Common myeloid progenitor, CD34-positive (primary cell): Measurements from ENCODE around the gene PIK3CG.

ENCODE experiments used
- CTCF ChIA-PET: fragments of 350-600 bp; sonication (Branson Sonifier 250); formaldehyde crosslinking; loops from one replicate; lab custom pipeline; 2021; ENCODE audit warnings: antibody characterized with exemption; lab: Charles Lee
- POLR2A ChIA-PET: fragments of 350-600 bp; sonication (Branson Sonifier 250); formaldehyde crosslinking; loops from one replicate; lab custom pipeline; 2021; ENCODE audit warnings: antibody characterized with exemption; lab: Charles Lee
- DNase-seq, 3 donors: peaks; one replicate each; pipeline versions ENCODE4 v3.0.0 to v3.0.0-alpha.2; 2013
- H3K27ac ChIP-seq, 2 experiments: 1 replicate in 1 of 2; 2 replicates in 1 of 2; pipeline ENCODE4 v1.7.0; 2013; ENCODE audit warnings: inconsistent platforms in 2 of 2, low read length in 2 of 2, mild to moderate bottlenecking in 2 of 2, low read depth in 1 of 2, moderate library complexity in 1 of 2; ENCODE audit not compliant: severe bottlenecking in 2 of 2, insufficient read depth in 1 of 2, poor library complexity in 1 of 2
- H3K27me3 ChIP-seq, 5 experiments: replicated peaks in 2 of 5; 1 replicate in 3 of 5; 2 replicates in 2 of 5; pipeline versions ENCODE4 v1.6.1 to v1.7.0; 2013; ENCODE audit warnings: low read length in 4 of 5, mild to moderate bottlenecking in 2 of 5, moderate library complexity in 2 of 5, inconsistent platforms in 1 of 5; ENCODE audit not compliant: insufficient read depth in 5 of 5, control insufficient read depth in 4 of 5
- H3K36me3 ChIP-seq, 4 experiments: 1 replicate in 2 of 4; 2 replicates in 2 of 4; pipeline versions ENCODE4 v1.6.1 to v1.7.0; 2013; ENCODE audit warnings: low read length in 3 of 4, control low read depth in 1 of 4, mild to moderate bottlenecking in 1 of 4; ENCODE audit not compliant: control insufficient read depth in 4 of 4, insufficient read depth in 4 of 4
- H3K4me1 ChIP-seq, 4 experiments: 1 replicate in 3 of 4; 2 replicates in 1 of 4; pipeline versions ENCODE4 v1.6.1 to v1.7.1; 2013; ENCODE audit warnings: low read length in 3 of 4, mild to moderate bottlenecking in 3 of 4, control low read depth in 1 of 4, inconsistent platforms in 1 of 4, moderate library complexity in 1 of 4; ENCODE audit not compliant: control insufficient read depth in 4 of 4, insufficient read depth in 4 of 4; ENCODE audit errors: control extremely low read depth in 1 of 4
- H3K4me3 ChIP-seq, 7 experiments: 1 replicate in 4 of 7; 2 replicates in 3 of 7; pipeline versions ENCODE4 v1.5.1 to v1.7.0; 2013; ENCODE audit warnings: mild to moderate bottlenecking in 7 of 7, low read length in 6 of 7, moderate library complexity in 6 of 7, inconsistent platforms in 2 of 7, low read depth in 2 of 7, control low read depth in 1 of 7; ENCODE audit not compliant: insufficient read depth in 4 of 7, control insufficient read depth in 1 of 7; ENCODE audit errors: extremely low read depth in 1 of 7
- H3K9me3 ChIP-seq, 5 experiments: 1 replicate in 4 of 5; 2 replicates in 1 of 5; pipeline versions ENCODE4 v1.6.1 to v1.7.1; 2013; ENCODE audit warnings: low read length in 4 of 5, mild to moderate bottlenecking in 2 of 5, inconsistent platforms in 1 of 5, low read depth in 1 of 5, moderate library complexity in 1 of 5; ENCODE audit not compliant: control insufficient read depth in 4 of 5, insufficient read depth in 2 of 5; ENCODE audit errors: control extremely low read depth in 1 of 5
- WGBS: methylation state at CpG from one replicate; pipeline ENCODE4 v1.1.5; 2013; ENCODE audit not compliant: insufficient coverage; 5-methylcytosine and 5-hydroxymethylcytosine counted together

The PIK3CG gene

GRCh38 chr7:106905734-106906133 is 40.7 kb downstream of the PIK3CG start:
- H3K4me1 ChIP-seq, result peaks cover 0 to 11% (median 8%) of the 10 kb centered on the region in 4 experiments
- POLR2A ChIA-PET, result no interaction called here
- H3K27ac ChIP-seq, result no peak overlapping the region
- peaks cover 10 to 30% (median 22%) of the 10 kb centered on the region in 4 experiments for H3K36me3 ChIP-seq
- H3K27me3 ChIP-seq, result no peaks in the 10 kb centered on the region
- CTCF ChIA-PET, result interaction anchor here (1.0 kb wide), 1 partner anchor 11 kb away, joined by 3 read pairs; no protein-coding TSS in a partner anchor
- WGBS, result 100% methylated on average over 1 of the region's 3 CpGs
- no peak overlapping the region for H3K4me3 ChIP-seq
- DNase-seq, result no peak
- no peaks in the 10 kb centered on the region for H3K9me3 ChIP-seq

- no peaks in the 10 kb centered on the region for H3K4me1 ChIP-seq
- DNase-seq, result no peak
- POLR2A ChIA-PET, result no interaction called here
- no peaks in the 10 kb centered on the region for H3K27me3 ChIP-seq
- no peaks in the 10 kb centered on the region for H3K9me3 ChIP-seq
- no peak overlapping the region for H3K4me3 ChIP-seq
- CTCF ChIA-PET, result interaction anchor here (3.5 kb wide), 1 partner anchor 10 kb away, joined by 14 read pairs; no protein-coding TSS in a partner anchor
- H3K36me3 ChIP-seq, result peaks cover 5 to 10% (median 10%) of the 10 kb centered on the region in 4 experiments
- H3K27ac ChIP-seq, result no peak overlapping the region
- WGBS, result 95% methylated on average over 2 of the region's 2 CpGs
Observed at GRCh38 chr7:106911959-106912358, 46.9 kb downstream of the PIK3CG start.

- H3K4me1 ChIP-seq, result no peaks in the 10 kb centered on the region
- peaks cover 0 to 5% (median 0%) of the 10 kb centered on the region in 4 experiments for H3K36me3 ChIP-seq
- H3K27me3 ChIP-seq, result no peaks in the 10 kb centered on the region
- peaks cover 0 to 2% (median 0%) of the 10 kb centered on the region in 5 experiments for H3K9me3 ChIP-seq
- H3K4me3 ChIP-seq, result no peak overlapping the region
- H3K27ac ChIP-seq, result no peak overlapping the region
- CTCF ChIA-PET, result interaction anchor here (3.5 kb wide), 1 partner anchor 13 kb away, joined by 14 read pairs; no protein-coding TSS in a partner anchor
- POLR2A ChIA-PET, result no interaction called here
- 100% methylated on average over 3 of the region's 3 CpGs for WGBS
- DNase-seq, result no peak
Observed at GRCh38 chr7:106914018-106914607, 49.0 kb downstream of the PIK3CG start.

DNA sequence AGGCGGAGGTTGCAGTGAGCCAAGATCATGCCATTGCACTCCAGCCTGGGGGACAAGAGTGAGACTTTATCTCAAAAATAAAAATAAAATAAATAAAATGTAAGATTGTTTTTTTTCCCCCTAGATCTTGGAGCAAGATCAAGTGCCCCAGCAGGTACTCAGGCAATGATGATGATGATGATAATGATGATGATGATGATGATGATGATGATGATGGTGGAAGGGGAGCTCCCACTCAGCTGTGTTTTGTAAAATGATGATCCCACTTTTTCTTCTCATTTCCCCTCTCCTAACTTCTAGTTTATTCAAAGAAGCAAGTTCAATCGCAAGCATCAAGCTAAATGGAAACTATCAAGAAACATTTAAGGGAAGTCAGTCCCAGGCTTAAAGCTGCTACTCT is 50.3 kb downstream of the PIK3CG start:
- Histone ChIP-seq H3K4me3 (no peak overlapping the region), H3K9me3 (peaks cover 0 to 4% (median 0%) of the 10 kb centered on the region in 5 experiments), H3K27me3 (no peaks in the 10 kb centered on the region), H3K27ac (no peak overlapping the region), H3K4me1 (no peaks in the 10 kb centered on the region), H3K36me3 (peaks cover 0 to 5% (median 0%) of the 10 kb centered on the region in 4 experiments)
- ChIA-PET CTCF (interaction anchor here (1.7 kb wide), 1 partner anchor 32 kb away, joined by 5 read pairs; no protein-coding TSS in a partner anchor), POLR2A (no interaction called here)
- DNase-seq, result no peak
- 50% methylated on average over 2 of the region's 2 CpGs for WGBS

GRCh38 chr7:106915873-106916272 is 50.8 kb downstream of the PIK3CG start:
- Histone ChIP-seq H3K9me3 (peaks cover 0 to 4% (median 0%) of the 10 kb centered on the region in 5 experiments), H3K4me3 (no peak overlapping the region), H3K4me1 (no peaks in the 10 kb centered on the region), H3K27me3 (no peaks in the 10 kb centered on the region), H3K36me3 (peaks cover 0 to 5% (median 0%) of the 10 kb centered on the region in 4 experiments), H3K27ac (no peak overlapping the region)
- ChIA-PET POLR2A (no interaction called here), CTCF (interaction anchor here (0.7 to 1.7 kb wide), 2 partner anchors 30 to 31 kb away, joined by 3 to 5 read pairs; no protein-coding TSS in a partner anchor)
- WGBS, result 100% methylated on average over 1 of the region's 4 CpGs
- DNase-seq, result no peak

DNA sequence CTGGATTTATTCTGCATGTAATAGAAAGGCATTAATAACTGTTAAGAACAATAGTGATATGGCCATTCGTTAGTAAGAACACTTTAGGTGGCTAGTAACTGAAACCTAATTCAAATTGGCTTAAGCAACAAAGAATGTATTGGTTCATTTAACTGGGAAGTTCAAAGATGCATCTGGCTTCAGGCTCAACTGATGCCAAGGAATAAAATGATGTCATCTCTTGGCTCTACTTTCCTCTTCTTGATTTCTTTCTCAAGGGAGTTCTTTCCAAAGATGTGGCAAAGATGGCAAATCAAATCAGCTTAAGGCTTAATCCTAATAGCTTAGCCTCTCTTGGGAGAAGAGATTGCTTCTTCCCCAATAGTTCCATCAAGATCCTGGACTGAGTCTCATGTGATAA is 51.6 kb downstream of the PIK3CG start:
- POLR2A ChIA-PET, result no interaction called here
- H3K27me3 ChIP-seq, result no peaks in the 10 kb centered on the region
- H3K9me3 ChIP-seq, result peaks cover 0 to 4% (median 0%) of the 10 kb centered on the region in 5 experiments

DNA sequence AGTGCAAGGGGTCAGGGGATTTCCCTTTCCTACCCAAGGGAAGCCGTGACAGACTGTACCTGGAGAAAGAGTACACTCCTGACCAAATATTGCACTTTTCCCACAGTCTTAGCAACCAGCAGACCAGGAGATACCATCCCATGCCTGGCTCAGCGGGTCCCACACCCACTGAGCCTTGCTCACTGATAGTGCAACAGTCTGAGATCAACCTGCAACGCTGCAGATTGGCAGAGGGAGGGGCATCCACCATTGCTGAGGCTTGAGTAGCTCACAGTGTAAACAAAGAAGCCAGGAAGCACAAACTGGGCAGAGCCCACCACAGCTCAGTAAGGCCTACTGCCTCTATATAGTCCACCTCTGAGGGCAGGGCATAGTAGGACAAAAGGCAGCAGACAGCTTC is 53.9 kb downstream of the PIK3CG start:
- peaks cover 0 to 5% (median 0%) of the 10 kb centered on the region in 4 experiments for H3K36me3 ChIP-seq
- no peaks in the 10 kb centered on the region for H3K27me3 ChIP-seq
- no peak overlapping the region for H3K4me3 ChIP-seq
- WGBS, result 96% methylated on average over 3 of the region's 3 CpGs
- no peak overlapping the region for H3K27ac ChIP-seq
- H3K9me3 ChIP-seq, result peaks cover 0 to 4% (median 0%) of the 10 kb centered on the region in 5 experiments
- no peaks in the 10 kb centered on the region for H3K4me1 ChIP-seq
- POLR2A ChIA-PET, result no interaction called here
- no peak for DNase-seq
- CTCF ChIA-PET, result interaction anchor here (1.0 to 1.4 kb wide), 2 partner anchors 20 to 23 kb away, joined by 3 read pairs; no protein-coding TSS in a partner anchor

More for the DNA sequence above, 51.6 kb downstream of the PIK3CG start:
- Histone ChIP-seq H3K4me1 (no peaks in the 10 kb centered on the region), H3K27ac (no peak overlapping the region), H3K36me3 (peaks cover 0 to 5% (median 0%) of the 10 kb centered on the region in 4 experiments), H3K4me3 (no peak overlapping the region)
- WGBS, result 100% methylated on average over 1 of the region's 1 CpG
- DNase-seq, result no peak
- CTCF ChIA-PET, result interaction anchor here (1.7 kb wide), 1 partner anchor 30 kb away, joined by 5 read pairs; no protein-coding TSS in a partner anchor
